ENCODE data around the gene TCF15.

GRCh38 chr20:635893-636338, 25.8 kb upstream of the TCF15 start:
- TF ChIP-seq, protein P1, sequence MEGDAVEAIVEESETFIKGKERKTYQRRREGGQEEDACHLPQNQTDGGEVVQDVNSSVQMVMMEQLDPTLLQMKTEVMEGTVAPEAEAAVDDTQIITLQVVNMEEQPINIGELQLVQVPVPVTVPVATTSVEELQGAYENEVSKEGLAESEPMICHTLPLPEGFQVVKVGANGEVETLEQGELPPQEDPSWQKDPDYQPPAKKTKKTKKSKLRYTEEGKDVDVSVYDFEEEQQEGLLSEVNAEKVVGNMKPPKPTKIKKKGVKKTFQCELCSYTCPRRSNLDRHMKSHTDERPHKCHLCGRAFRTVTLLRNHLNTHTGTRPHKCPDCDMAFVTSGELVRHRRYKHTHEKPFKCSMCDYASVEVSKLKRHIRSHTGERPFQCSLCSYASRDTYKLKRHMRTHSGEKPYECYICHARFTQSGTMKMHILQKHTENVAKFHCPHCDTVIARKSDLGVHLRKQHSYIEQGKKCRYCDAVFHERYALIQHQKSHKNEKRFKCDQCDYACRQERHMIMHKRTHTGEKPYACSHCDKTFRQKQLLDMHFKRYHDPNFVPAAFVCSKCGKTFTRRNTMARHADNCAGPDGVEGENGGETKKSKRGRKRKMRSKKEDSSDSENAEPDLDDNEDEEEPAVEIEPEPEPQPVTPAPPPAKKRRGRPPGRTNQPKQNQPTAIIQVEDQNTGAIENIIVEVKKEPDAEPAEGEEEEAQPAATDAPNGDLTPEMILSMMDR (IDR thresholded peaks at IDR 0.05) = no peak
- TF ChIP-seq POLR2A (IDR thresholded peaks at IDR 0.05) = no peak

Data from heart left ventricle (tissue), 13 donors.